Measurements from ENCODE around the gene ZSWIM8. TPM values are rescaled to one million over a fixed set of nuclear protein-coding genes. Genes with fewer than 3 reads are reported as not detected.

ZSWIM8 gene
- total and polyA plus RNA-seq, 2 of the 8 experiments (the other 6 are each of a cell fraction or from before 2014, with no cell fraction given): 44.7 to 99.7 TPM

GRCh38 chr10:73837072-73837471, 51.7 kb downstream of the ZSWIM8 start:
- no peak overlapping the region for H2AFZ ChIP-seq (ENCODE audit: low read length)
- no peaks in the 10 kb centered on the region for H3K23me2 ChIP-seq (ENCODE audit: low read depth, low read length)
- peaks cover 8 to 27% (median 19%) of the 10 kb centered on the region in 4 experiments; a peak in 6 of 8 replicates for H3K36me3 ChIP-seq (ENCODE audit: control insufficient read depth in 2 of 4, insufficient read depth in 4 of 4, low read length in 3 of 4)
- POLR2A ChIA-PET (ENCODE audit: partially characterized antibody): interaction anchor here (1.2 to 1.4 kb wide), 3 partner anchors 10 to 34 kb away, joined by 3 to 4 read pairs (median 3); no protein-coding TSS in a partner anchor
- no peak overlapping the region for H3K18ac ChIP-seq (ENCODE audit: extremely low read depth, low read length)
- H3K23ac ChIP-seq (ENCODE audit: insufficient read length): no peak overlapping the region
- no peak overlapping the region for H3K4me3 ChIP-seq (ENCODE audit: extremely low read depth in 1 of 4, insufficient read depth in 2 of 4, low read depth in 3 of 4, low read length in 4 of 4)
- H3K27ac ChIP-seq (ENCODE audit: low read depth, low read length): no peak overlapping the region
- no peaks in the 10 kb centered on the region for H3K27me3 ChIP-seq (replicated peaks in 1 of 4; ENCODE audit: control insufficient read depth in 3 of 4, extremely low read depth in 1 of 4, insufficient read depth in 3 of 4, low read length in 3 of 4)
- no peak overlapping the region for H3K9ac ChIP-seq (replicated peaks in 1 of 4; ENCODE audit: extremely low read depth in 1 of 4, low read depth in 3 of 4, low read length in 3 of 4)
- no peak overlapping the region for H2BK15ac ChIP-seq (ENCODE audit: low read length)
- H3K4me2 ChIP-seq (ENCODE audit: insufficient read depth in 1 of 2, low read depth in 2 of 2, low read length in 2 of 2): no peak overlapping the region
- H3K4me1 ChIP-seq (replicated peaks in 1 of 4; ENCODE audit: control insufficient read depth in 3 of 4, insufficient read depth in 4 of 4, low read length in 3 of 4): no peaks in the 10 kb centered on the region
- CTCF ChIA-PET (ENCODE audit: partially characterized antibody): interaction anchor here (1.3 to 20.8 kb wide), 4 partner anchors 11 to 30 kb away, joined by 3 to 209 read pairs (median 73); no protein-coding TSS in a partner anchor
- no peak for FAIRE-seq
- no peak overlapping the region for H2BK120ac ChIP-seq (replicated peaks; ENCODE audit: low read depth, low read length)
- no peak for DNase-seq (ENCODE audit: low read depth in 1 of 2, low spot score in 2 of 2)
- H2BK5ac ChIP-seq (ENCODE audit: low read depth, low read length): no peak overlapping the region
- H3K14ac ChIP-seq (ENCODE audit: insufficient read length): no peak overlapping the region
- no peak overlapping the region for H2BK20ac ChIP-seq (ENCODE audit: low read length)
- H4K8ac ChIP-seq (ENCODE audit: extremely low read depth, insufficient read depth, low read length): no peak overlapping the region
- no peak overlapping the region for H3K4ac ChIP-seq (replicated peaks; ENCODE audit: insufficient read length, low read depth, low read length)
- no peak overlapping the region for H2BK12ac ChIP-seq (ENCODE audit: low read depth, low read length)
- H2AK5ac ChIP-seq (ENCODE audit: low read depth, low read length): no peak overlapping the region
- H3K56ac ChIP-seq (replicated peaks; ENCODE audit: insufficient read length, low read depth, low read length): no peak overlapping the region
- H3K9me3 ChIP-seq (ENCODE audit: insufficient read depth in 2 of 2, low read depth in 1 of 2, low read length in 1 of 2): no peaks in the 10 kb centered on the region
- no peak overlapping the region for H4K91ac ChIP-seq (replicated peaks; ENCODE audit: insufficient read length, low read length)
- H3K79me1 ChIP-seq (ENCODE audit: low read depth, low read length): no peaks in the 10 kb centered on the region
- no peaks in the 10 kb centered on the region for H3K79me2 ChIP-seq (ENCODE audit: control insufficient read depth in 1 of 2, insufficient read depth in 2 of 2, low read length in 2 of 2)
- peaks cover 0 to 6% of the 10 kb centered on the region in 2 experiments for H4K20me1 ChIP-seq (replicated peaks in 1 of 2; ENCODE audit: control insufficient read depth in 1 of 2, insufficient read depth in 2 of 2, low read length in 2 of 2)
- 87% methylated on average over 3 of the region's 3 CpGs; no CpG with 5 or more reads in 1 of the 2 experiments for whole genome bisulfite sequencing, 2 experiments (ENCODE audit: extremely low coverage in 1 of 2, insufficient coverage in 1 of 2, insufficient read length in 1 of 2, insufficient replicate concordance in 2 of 2, low coverage in 1 of 2, low lambda C conversion rate in 2 of 2, missing lambda C conversion rate in 1 of 2)
- H4K5ac ChIP-seq (ENCODE audit: insufficient read length, low read depth, low read length): no peak overlapping the region
- TF ChIP-seq GABPA (IDR thresholded peaks at IDR 0.05; ENCODE audit: borderline replicate concordance, insufficient read depth, low read length) (no peak), POLR2AphosphoS5 (IDR thresholded peaks at IDR 0.05; ENCODE audit: low read depth, low read length) (no peak), CEBPB (IDR thresholded peaks at IDR 0.05; ENCODE audit: low read depth, low read length) (no peak), NANOG (IDR thresholded peaks at IDR 0.05; ENCODE audit: insufficient read depth, low read depth, low read length, poor library complexity, severe bottlenecking) (no peak), SIRT6 (IDR thresholded peaks at IDR 0.05; ENCODE audit: low read length) (no peak), EZH2 (IDR thresholded peaks at IDR 0.05; ENCODE audit: low read depth, low read length, severe bottlenecking) (no peak), EGR1 (IDR thresholded peaks at IDR 0.05; ENCODE audit: borderline replicate concordance, low read depth, low read length) (no peak), ZNF274 (IDR thresholded peaks at IDR 0.05; ENCODE audit: borderline replicate concordance, extremely low read depth, low read length) (no peak)
